ENCODE results near the gene BRIP1.
"Not testable (repeated sequence)": the region's sequence is repeated elsewhere in the genome, so short reads cannot be mapped to it uniquely, and the experiment has no call there.

Gene BRIP1

DNA sequence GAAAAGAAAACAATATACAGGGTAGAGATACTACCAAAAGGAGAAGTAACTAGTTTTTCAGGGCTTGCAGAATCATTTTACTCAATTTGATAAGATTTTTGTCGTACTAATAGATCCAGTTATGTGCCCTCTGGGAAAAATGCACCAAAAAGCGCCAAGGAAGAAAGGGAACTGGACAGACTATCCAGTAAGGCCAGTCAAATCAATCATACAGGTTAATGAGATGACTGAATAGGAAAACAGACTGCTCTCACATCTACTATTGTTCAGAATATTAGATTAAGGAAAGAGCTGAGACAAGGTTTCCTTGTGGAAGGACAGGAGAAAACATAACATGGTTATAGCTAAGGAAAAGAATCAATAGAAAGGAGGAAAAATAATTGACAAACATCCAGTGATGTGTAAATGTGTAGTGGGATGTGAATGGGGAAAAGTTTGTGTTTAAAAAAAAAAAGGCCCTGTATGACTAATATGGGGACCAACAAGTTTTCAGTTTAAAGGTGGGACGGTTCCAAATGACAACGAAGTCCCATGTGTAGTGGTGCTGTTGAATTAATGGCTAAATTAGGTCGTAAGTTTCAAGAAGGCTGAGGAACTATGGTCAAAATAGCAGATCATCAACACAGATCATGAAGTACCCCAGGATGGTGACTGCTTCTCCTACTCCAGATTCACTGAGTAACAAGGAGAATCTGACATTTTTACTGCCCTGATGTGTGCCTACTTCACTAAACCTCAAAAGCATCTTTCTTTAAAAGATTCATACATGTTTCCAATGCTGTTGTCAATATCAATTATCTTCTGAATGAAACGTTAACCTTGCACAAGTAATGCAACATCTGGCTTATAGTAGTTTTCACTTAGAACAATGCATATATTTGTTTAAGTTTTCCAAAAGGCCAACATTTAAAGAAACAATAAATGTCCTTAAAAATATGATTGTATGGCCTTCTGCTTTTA, 40.7 kb downstream of the BRIP1 start:
- TF ChIP-seq, protein P1, sequence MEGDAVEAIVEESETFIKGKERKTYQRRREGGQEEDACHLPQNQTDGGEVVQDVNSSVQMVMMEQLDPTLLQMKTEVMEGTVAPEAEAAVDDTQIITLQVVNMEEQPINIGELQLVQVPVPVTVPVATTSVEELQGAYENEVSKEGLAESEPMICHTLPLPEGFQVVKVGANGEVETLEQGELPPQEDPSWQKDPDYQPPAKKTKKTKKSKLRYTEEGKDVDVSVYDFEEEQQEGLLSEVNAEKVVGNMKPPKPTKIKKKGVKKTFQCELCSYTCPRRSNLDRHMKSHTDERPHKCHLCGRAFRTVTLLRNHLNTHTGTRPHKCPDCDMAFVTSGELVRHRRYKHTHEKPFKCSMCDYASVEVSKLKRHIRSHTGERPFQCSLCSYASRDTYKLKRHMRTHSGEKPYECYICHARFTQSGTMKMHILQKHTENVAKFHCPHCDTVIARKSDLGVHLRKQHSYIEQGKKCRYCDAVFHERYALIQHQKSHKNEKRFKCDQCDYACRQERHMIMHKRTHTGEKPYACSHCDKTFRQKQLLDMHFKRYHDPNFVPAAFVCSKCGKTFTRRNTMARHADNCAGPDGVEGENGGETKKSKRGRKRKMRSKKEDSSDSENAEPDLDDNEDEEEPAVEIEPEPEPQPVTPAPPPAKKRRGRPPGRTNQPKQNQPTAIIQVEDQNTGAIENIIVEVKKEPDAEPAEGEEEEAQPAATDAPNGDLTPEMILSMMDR (IDR thresholded peaks at IDR 0.05; ENCODE audit: low read depth, low read length): no peak
- no peak overlapping the region for H3K4me3 ChIP-seq (replicated peaks in 1 of 2; ENCODE audit: low read depth in 2 of 2, low read length in 2 of 2)
- DNase-seq (ENCODE audit: low read depth in 2 of 2): no peak

DNA sequence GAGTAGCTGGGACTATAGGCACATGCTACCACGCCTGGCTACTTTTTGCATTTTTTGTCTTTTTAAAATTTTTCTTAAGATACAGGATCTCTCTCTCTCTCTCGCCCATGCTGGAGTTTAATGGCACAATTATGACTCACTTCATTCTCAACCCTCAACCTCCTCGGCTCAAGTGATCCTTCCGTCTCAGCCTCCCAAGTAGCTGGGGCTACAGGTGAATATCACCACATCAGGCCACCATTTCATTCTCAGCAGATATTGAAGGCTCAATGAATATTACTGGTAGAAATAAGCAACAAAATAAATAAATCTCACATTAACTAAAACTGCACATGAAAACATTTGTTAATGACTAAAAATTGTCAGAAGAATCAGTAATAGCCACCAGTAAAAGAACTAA, 41.7 kb downstream of the BRIP1 start:
- DNase-seq (ENCODE audit: low read depth in 2 of 2): no peak
- H3K4me3 ChIP-seq (replicated peaks in 1 of 2; ENCODE audit: low read depth in 2 of 2, low read length in 2 of 2): no peak overlapping the region
- TF ChIP-seq, protein P1 (IDR thresholded peaks at IDR 0.05; ENCODE audit: low read depth, low read length): no peak

DNA sequence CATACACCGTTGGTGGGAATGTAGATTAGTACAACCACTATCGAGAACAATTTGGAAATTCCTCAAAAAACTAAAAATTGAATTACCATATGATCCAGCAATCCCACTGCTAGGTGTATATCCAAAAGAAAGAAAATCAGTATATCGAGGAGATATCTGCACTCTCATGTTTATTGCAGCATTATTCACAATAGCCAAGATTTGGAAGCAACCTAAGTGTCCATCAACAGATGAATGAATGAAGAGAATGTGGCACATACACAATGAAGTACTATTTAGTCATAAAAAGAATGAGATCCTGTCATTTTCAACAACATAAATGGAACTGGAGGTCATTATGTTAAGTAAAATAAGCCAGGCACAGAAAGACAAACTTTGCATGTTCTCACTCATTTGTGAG, 44.1 kb downstream of the BRIP1 start:
- not testable (repeated sequence) for DNase-seq (ENCODE audit: low read depth in 2 of 2); H3K4me3 ChIP-seq (replicated peaks in 1 of 2; ENCODE audit: low read depth in 2 of 2, low read length in 2 of 2)

DNA sequence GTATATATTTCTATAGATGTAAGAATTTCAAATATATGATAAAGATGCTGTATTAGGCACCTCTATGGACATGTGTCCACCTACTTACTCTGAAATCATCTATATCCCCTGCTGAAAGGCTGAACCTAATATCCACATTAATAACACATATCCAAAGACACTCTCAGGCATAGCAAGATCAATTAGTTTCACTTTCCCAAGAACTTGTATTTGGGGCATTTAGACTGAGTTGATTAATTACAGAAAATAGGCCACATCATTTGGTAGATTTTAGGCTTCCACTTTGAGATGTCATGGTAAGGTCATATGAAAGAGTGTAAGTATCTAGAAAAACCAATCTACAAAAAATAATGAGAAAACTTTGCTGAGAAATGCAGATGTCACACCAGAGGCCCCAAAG, 45.1 kb downstream of the BRIP1 start:
- no peak for DNase-seq (ENCODE audit: low read depth in 2 of 2)
- TF ChIP-seq, protein P1 (IDR thresholded peaks at IDR 0.05; ENCODE audit: low read depth, low read length): no peak
- H3K4me3 ChIP-seq (replicated peaks in 1 of 2; ENCODE audit: low read depth in 2 of 2, low read length in 2 of 2): no peak overlapping the region

DNA sequence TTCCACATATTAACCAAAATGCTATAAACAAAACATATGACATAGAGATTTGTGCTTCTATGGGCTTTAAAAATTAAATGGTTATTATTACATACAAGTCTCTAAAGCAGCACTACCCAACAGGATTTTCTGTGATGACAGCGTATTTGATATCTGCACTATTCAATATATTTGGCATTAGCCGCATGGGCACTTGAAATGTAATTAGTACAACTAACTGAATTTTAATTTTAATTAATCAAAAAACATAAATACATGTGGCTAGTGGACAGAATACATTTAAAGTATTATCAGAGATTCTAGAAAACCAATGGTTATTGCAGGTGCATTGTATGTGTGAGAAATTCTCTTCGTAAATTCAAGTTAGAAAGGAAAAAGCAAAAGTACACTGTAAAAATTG, 45.9 kb downstream of the BRIP1 start:
- DNase-seq (ENCODE audit: low read depth in 2 of 2): no peak
- no peak overlapping the region for H3K4me3 ChIP-seq (replicated peaks in 1 of 2; ENCODE audit: low read depth in 2 of 2, low read length in 2 of 2)
- TF ChIP-seq, protein P1 (IDR thresholded peaks at IDR 0.05; ENCODE audit: low read depth, low read length): no peak

DNA sequence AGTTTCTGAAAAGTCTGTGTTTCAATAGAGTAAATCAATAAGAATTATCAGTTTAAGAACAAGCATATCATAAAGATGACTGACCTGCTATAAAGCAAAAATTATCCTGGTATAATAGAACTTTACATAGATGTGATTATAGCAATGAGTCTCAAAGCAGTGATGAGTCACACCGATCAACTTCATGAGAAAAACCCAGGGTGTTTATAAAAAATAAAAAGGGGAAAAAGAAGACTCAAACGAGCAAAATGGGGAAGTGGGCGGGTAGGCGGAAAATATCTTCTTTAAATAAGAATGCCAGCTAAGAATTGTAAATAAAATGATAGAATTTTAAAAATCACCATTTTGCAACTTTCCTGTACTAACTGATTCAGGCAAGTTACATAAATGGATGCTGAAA, 46.8 kb downstream of the BRIP1 start:
- no peak overlapping the region for H3K4me3 ChIP-seq (replicated peaks in 1 of 2; ENCODE audit: low read depth in 2 of 2, low read length in 2 of 2)
- no peak for DNase-seq (ENCODE audit: low read depth in 2 of 2)
- TF ChIP-seq, protein P1 (IDR thresholded peaks at IDR 0.05; ENCODE audit: low read depth, low read length): no peak

DNA sequence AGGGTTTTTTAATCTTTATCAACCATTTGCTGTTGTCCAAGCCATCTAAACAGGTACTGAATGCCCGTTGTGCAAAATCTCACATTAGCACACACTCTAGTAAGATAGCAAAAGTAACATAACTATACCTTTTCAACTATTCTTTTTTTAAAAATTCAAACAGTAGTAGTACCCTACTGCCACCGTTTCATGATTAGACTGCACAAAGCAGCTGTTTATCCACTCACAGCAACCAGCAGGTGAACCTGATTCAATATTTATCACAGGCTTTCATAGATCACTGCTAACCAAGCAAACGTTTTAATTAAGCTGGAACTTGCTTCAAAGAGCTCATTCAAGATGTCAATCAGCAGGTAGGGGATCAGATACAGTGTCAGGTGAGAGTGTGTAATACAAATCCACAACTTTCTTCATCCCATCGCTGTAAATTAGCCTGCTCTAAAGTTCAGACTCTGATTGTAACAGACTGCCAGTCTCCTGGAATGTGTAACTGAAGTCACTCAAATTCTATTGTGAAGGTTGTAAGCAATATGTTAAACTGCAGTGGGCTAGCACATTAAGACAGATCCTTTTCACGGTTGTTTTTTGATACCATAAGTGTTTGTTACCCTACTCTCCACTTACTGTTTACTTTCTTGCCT, 47.3 kb downstream of the BRIP1 start:
- no peak for DNase-seq (ENCODE audit: low read depth in 2 of 2)
- no peak overlapping the region for H3K4me3 ChIP-seq (replicated peaks in 1 of 2; ENCODE audit: low read depth in 2 of 2, low read length in 2 of 2)
- TF ChIP-seq, protein P1 (IDR thresholded peaks at IDR 0.05; ENCODE audit: low read depth, low read length): no peak

Data from cardiac fibroblast (primary cell).